ENCODE measurements around the gene EBLN2. TPM values are rescaled to one million over a fixed set of nuclear protein-coding genes. Genes with fewer than 3 reads are reported as not detected.

Gene EBLN2
- total RNA-seq, 2 donors from 2014 or later = 9.3 to 12.2 TPM

- Histone ChIP-seq H3K36me3 (ENCODE audit: control insufficient read depth, insufficient read depth, low read length) (peaks cover 13% of the 10 kb centered on the region), H3K27ac (ENCODE audit: low read depth, low read length) (no peak overlapping the region), H3K4me3 (ENCODE audit: low read length) (no peak overlapping the region), H3K9ac (ENCODE audit: extremely low read depth, low read length, poor library complexity, severe bottlenecking) (no peak overlapping the region), H3K4me1 (ENCODE audit: control insufficient read depth, insufficient read depth, low read length) (peaks cover 3% of the 10 kb centered on the region), H3K9me3 (ENCODE audit: control insufficient read depth, low read length) (no peaks in the 10 kb centered on the region), H3K27me3 (ENCODE audit: control insufficient read depth, insufficient read depth, low read length, poor library complexity, severe bottlenecking) (no peaks in the 10 kb centered on the region)
- Mint-ChIP-seq H3K36me3 (ENCODE audit: low read depth) (peaks cover 34% of the 10 kb centered on the region), H3K9me3 (no peaks in the 10 kb centered on the region), H3K4me3 (no peak overlapping the region), H3K27me3 (ENCODE audit: insufficient read depth) (no peaks in the 10 kb centered on the region), H3K4me1 (peaks cover 38% of the 10 kb centered on the region), H3K27ac (no peak overlapping the region)
- WGBS, 2 experiments (ENCODE audit: insufficient coverage in 1 of 2, insufficient read length in 1 of 2) = 80 to 93% methylated on average over 1 to 2 of the region's 2 CpGs
- DNase-seq = no peak
- no peak for TF ChIP-seq CTCF (conservative IDR thresholded peaks at IDR 0.05)
Observed at GRCh38 chr3:73026760-73027113, 34.7 kb upstream of the EBLN2 start.

- Histone ChIP-seq H3K27ac (ENCODE audit: low read depth, low read length) (no peak overlapping the region), H3K4me1 (ENCODE audit: control insufficient read depth, insufficient read depth, low read length) (peaks cover 3% of the 10 kb centered on the region), H3K9me3 (ENCODE audit: control insufficient read depth, low read length) (no peaks in the 10 kb centered on the region), H3K4me3 (ENCODE audit: low read length) (no peak overlapping the region), H3K27me3 (ENCODE audit: control insufficient read depth, insufficient read depth, low read length, poor library complexity, severe bottlenecking) (no peaks in the 10 kb centered on the region), H3K36me3 (ENCODE audit: control insufficient read depth, insufficient read depth, low read length) (peaks cover 9% of the 10 kb centered on the region), H3K9ac (ENCODE audit: extremely low read depth, low read length, poor library complexity, severe bottlenecking) (no peak overlapping the region)
- Mint-ChIP-seq H3K4me1 (peaks cover 29% of the 10 kb centered on the region), H3K9me3 (no peaks in the 10 kb centered on the region), H3K27me3 (ENCODE audit: insufficient read depth) (no peaks in the 10 kb centered on the region), H3K27ac (peak overlapping the region; percentile 31), H3K4me3 (no peak overlapping the region), H3K36me3 (ENCODE audit: low read depth) (peaks cover 30% of the 10 kb centered on the region)
- 67 to 75% methylated on average over 4 of the region's 4 CpGs for WGBS, 2 experiments (ENCODE audit: insufficient coverage in 1 of 2, insufficient read length in 1 of 2)
- no peak for TF ChIP-seq CTCF (conservative IDR thresholded peaks at IDR 0.05)
- no peak for DNase-seq
Observed at GRCh38 chr3:73028803-73029202, 32.7 kb upstream of the EBLN2 start.

GRCh38 chr3:73029321-73029796, 32.1 kb upstream of the EBLN2 start:
- H3K4me3 ChIP-seq (ENCODE audit: low read length) = no peak overlapping the region
- H3K36me3 Mint-ChIP-seq (ENCODE audit: low read depth) = peaks cover 30% of the 10 kb centered on the region
- whole genome bisulfite sequencing, 2 experiments (ENCODE audit: insufficient coverage in 1 of 2, insufficient read length in 1 of 2) = 87 to 88% methylated on average over 1 of the region's 1 CpG
- H3K9me3 Mint-ChIP-seq = no peaks in the 10 kb centered on the region
- H3K27ac Mint-ChIP-seq = peak overlapping the region; percentile 31
- H3K27me3 Mint-ChIP-seq (ENCODE audit: insufficient read depth) = no peaks in the 10 kb centered on the region
- DNase-seq = no peak
- no peak overlapping the region for H3K4me3 Mint-ChIP-seq
- H3K27ac ChIP-seq (ENCODE audit: low read depth, low read length) = no peak overlapping the region
- peaks cover 25% of the 10 kb centered on the region for H3K4me1 Mint-ChIP-seq
- TF ChIP-seq CTCF (conservative IDR thresholded peaks at IDR 0.05) = no peak
- no peak overlapping the region for H3K9ac ChIP-seq (ENCODE audit: extremely low read depth, low read length, poor library complexity, severe bottlenecking)
- H3K36me3 ChIP-seq (ENCODE audit: control insufficient read depth, insufficient read depth, low read length) = peaks cover 9% of the 10 kb centered on the region
- peaks cover 3% of the 10 kb centered on the region for H3K4me1 ChIP-seq (ENCODE audit: control insufficient read depth, insufficient read depth, low read length)
- no peaks in the 10 kb centered on the region for H3K9me3 ChIP-seq (ENCODE audit: control insufficient read depth, low read length)
- no peaks in the 10 kb centered on the region for H3K27me3 ChIP-seq (ENCODE audit: control insufficient read depth, insufficient read depth, low read length, poor library complexity, severe bottlenecking)
